Endothelial cell of umbilical vein (primary cell): ENCODE measurements around the gene OCIAD1.

Source experiments
- CTCF ChIP-seq, 2 donors: IDR thresholded peaks; 1 replicate in 1 of 2; 2 replicates in 1 of 2; pipeline ENCODE4 v1.5.1; 2011; ENCODE audit warnings: low read length in 2 of 2, mild to moderate bottlenecking in 2 of 2, moderate library complexity in 2 of 2, control low read depth in 1 of 2, inconsistent platforms in 1 of 2, low read depth in 1 of 2; ENCODE audit not compliant: insufficient read depth in 1 of 2; ENCODE audit errors: extremely low read depth in 1 of 2
- EZH2 ChIP-seq: IDR thresholded peaks from 2 replicates; pipeline ENCODE4 v1.6.1; 2012; ENCODE audit warnings: borderline replicate concordance, low read depth, mild to moderate bottlenecking, moderate library complexity, low read length, inconsistent platforms; ENCODE audit not compliant: severe bottlenecking
- JUN ChIP-seq: IDR thresholded peaks from 2 replicates; pipeline ENCODE4 v1.6.1; 2011; ENCODE audit warnings: borderline replicate concordance, low read depth; ENCODE audit not compliant: insufficient read length, insufficient read depth
- MAX ChIP-seq: IDR thresholded peaks from 2 replicates; pipeline ENCODE4 v1.6.1; 2011; ENCODE audit not compliant: insufficient read depth, insufficient read length
- MYC ChIP-seq: IDR thresholded peaks from one replicate; pipeline ENCODE4 v1.6.1; 2011; ENCODE audit warnings: mild to moderate bottlenecking, low read depth, low read length
- POLR2A ChIP-seq: IDR thresholded peaks from 2 replicates; pipeline ENCODE4 v1.6.1; 2012; ENCODE audit warnings: low read depth, mild to moderate bottlenecking, control low read depth, low read length
- POLR2AphosphoS5 ChIP-seq: IDR thresholded peaks from 2 replicates; pipeline ENCODE4 v1.6.1; 2012; ENCODE audit warnings: low read depth, mild to moderate bottlenecking, control low read depth, low read length, moderate library complexity; ENCODE audit not compliant: insufficient read depth

GRCh38 chr4:48798117-48798516, 32.8 kb upstream of the OCIAD1 start:
- no peak for TF ChIP-seq POLR2AphosphoS5
- TF ChIP-seq CTCF (IDR thresholded peaks at IDR 0.05; ENCODE audit: extremely low read depth in 1 of 2, insufficient read depth in 1 of 2, low read depth in 1 of 2, low read length in 2 of 2): no peak
- TF ChIP-seq EZH2: no peak
- no peak for TF ChIP-seq POLR2A
- TF ChIP-seq MAX: no peak
- no peak for TF ChIP-seq MYC
- no peak for TF ChIP-seq JUN
